Tibial nerve (tissue), 4 donors: ENCODE results near the gene LHFPL3.

ENCODE experiments used
- CTCF ChIP-seq, 5 experiments: fragments of 200-600 bp in 3 of 5; fragments of 450-650 bp in 2 of 5; sonication (generic) in 3 of 5; IDR thresholded peaks; one replicate each; pipeline ENCODE4 v1.5.1; 2016 to 2019; ENCODE audit warnings: antibody characterized with exemption in 5 of 5, mild to moderate bottlenecking in 3 of 5, moderate library complexity in 2 of 5
- EP300 ChIP-seq, 2 donors: sonication (generic); formaldehyde crosslinking; IDR thresholded peaks; one replicate each; pipeline ENCODE4 v1.6.1; 2017; ENCODE audit warnings: antibody characterized with exemption in 2 of 2, mild to moderate bottlenecking in 1 of 2
- POLR2A ChIP-seq, 2 donors: fragments of 450-650 bp; IDR thresholded peaks; one replicate each; pipeline ENCODE4 v1.6.1; 2017; ENCODE audit warnings: antibody characterized with exemption in 2 of 2, mild to moderate bottlenecking in 2 of 2, moderate library complexity in 2 of 2

GRCh38 chr7:104784686-104785085, 456.3 kb downstream of the LHFPL3 start:
- TF ChIP-seq CTCF (IDR thresholded peaks at IDR 0.05) (no peak), POLR2A (IDR thresholded peaks at IDR 0.05) (no peak), EP300 (IDR thresholded peaks at IDR 0.05) (no peak)
